ENCODE data around the gene DNAJC28. TPM values are rescaled to one million over a fixed set of nuclear protein-coding genes. Genes with fewer than 3 reads are reported as not detected.

Gene DNAJC28
- total and polyA plus RNA-seq, 2 donors (not counting 1 experiment from before 2014, with no cell fraction given): 0.30 to 2.5 TPM

DNA sequence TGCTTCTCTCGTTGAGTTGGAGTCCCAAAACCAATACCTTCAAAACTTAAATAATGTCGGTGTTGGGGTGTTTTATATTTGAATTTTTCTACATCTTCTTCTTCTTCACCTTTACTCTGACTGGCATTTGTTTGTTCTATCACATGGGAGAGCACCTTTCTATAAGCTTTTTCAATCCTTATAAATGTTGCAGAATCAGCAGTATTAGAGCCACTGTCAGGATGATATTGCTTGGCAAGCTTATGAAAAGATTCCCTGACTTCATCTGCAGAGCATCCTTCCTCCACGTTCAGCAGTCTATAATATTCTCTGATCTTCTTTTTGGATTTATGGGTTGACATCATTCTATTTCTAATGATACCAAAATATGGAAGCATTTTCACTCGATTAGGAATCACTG lies 2.6 kb downstream of the DNAJC28 start:
- Histone ChIP-seq H3K9me3 (ENCODE audit: control extremely low read depth in 1 of 3, control insufficient read depth in 2 of 3, insufficient read depth in 1 of 3, low read length in 2 of 3) (no peaks in the 10 kb centered on the region), H2AFZ (ENCODE audit: insufficient read depth, low read depth, low read length, poor library complexity, severe bottlenecking) (no peak overlapping the region), H3K27me3 (replicated peaks in 1 of 4; ENCODE audit: control extremely low read depth in 1 of 4, control insufficient read depth in 3 of 4, insufficient read depth in 4 of 4, low read length in 3 of 4) (no peaks in the 10 kb centered on the region), H3K4me3 (ENCODE audit: control extremely low read depth in 1 of 5, extremely low read depth in 1 of 5, insufficient read depth in 1 of 5, low read depth in 2 of 5, low read length in 4 of 5) (no peak overlapping the region), H3K79me2 (ENCODE audit: control insufficient read depth, insufficient read depth, low read length) (no peaks in the 10 kb centered on the region), H3K9ac (ENCODE audit: low read length) (no peak overlapping the region), H3K27ac (ENCODE audit: low read length in 2 of 2) (no peak overlapping the region), H4K20me1 (ENCODE audit: control insufficient read depth, insufficient read depth, low read length, poor library complexity, severe bottlenecking) (no peaks in the 10 kb centered on the region), H3K4me2 (replicated peaks; ENCODE audit: low read depth, low read length, poor library complexity, severe bottlenecking) (no peak overlapping the region), H3K4me1 (ENCODE audit: control insufficient read depth in 2 of 2, insufficient read depth in 2 of 2, low read length in 2 of 2) (peaks cover 0 to 9% of the 10 kb centered on the region in 2 donors), H3K36me3 (replicated peaks in 1 of 2; ENCODE audit: control extremely low read depth in 1 of 2, control insufficient read depth in 1 of 2, extremely low read depth in 1 of 2, insufficient read depth in 2 of 2, low read length in 1 of 2) (no peaks in the 10 kb centered on the region)
- CTCF ChIA-PET: interaction anchor here (1.3 kb wide), 1 partner anchor 8 kb away, joined by 4 read pairs; no protein-coding TSS in a partner anchor
- H3K27ac Mint-ChIP-seq: no peak overlapping the region
- TF ChIP-seq EZH2 (IDR thresholded peaks at IDR 0.05; ENCODE audit: borderline replicate concordance, insufficient read depth, low read depth, low read length, poor library complexity, severe bottlenecking): no peak
- no peak overlapping the region for H3K4me3 Mint-ChIP-seq
- H3K27me3 Mint-ChIP-seq: no peaks in the 10 kb centered on the region
- DNase-seq: no peak
- WGBS (ENCODE audit: insufficient coverage): no CpG with 5 or more reads among the region's 4 CpGs
- POLR2A ChIA-PET: interaction anchor here (3.6 kb wide), 1 partner anchor 9 kb away, joined by 44 read pairs; the partner anchor contains the start of gene TMEM50B
- peaks cover 10% of the 10 kb centered on the region for H3K4me1 Mint-ChIP-seq
- H3K9me3 Mint-ChIP-seq (ENCODE audit: insufficient read depth): no peaks in the 10 kb centered on the region
- no peak for ATAC-seq (ENCODE audit: low read depth)
- intact Hi-C loops (cut with micrococcal nuclease): no loop called here

DNA sequence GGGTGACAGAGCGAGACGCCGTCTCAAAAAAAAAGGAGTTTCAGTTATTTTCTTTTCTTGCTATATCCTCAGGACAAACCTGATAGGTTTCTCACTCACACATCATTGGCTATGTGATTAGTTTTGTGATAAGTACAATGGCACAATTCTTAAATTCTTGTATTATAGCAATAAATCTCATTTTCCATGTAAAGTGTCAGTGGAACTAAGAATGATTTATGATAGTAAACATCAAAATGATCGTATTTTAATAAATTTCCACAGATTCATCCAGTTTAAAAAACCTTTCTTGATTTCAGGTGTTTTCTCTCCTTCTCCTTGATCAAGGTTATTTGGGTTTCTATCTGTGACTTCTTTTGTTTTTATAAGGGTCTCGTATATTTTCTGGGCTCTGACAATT lies 3.5 kb downstream of the DNAJC28 start:
- no peaks in the 10 kb centered on the region for H3K79me2 ChIP-seq (ENCODE audit: control insufficient read depth, insufficient read depth, low read length)
- H3K36me3 ChIP-seq (replicated peaks in 1 of 2; ENCODE audit: control extremely low read depth in 1 of 2, control insufficient read depth in 1 of 2, extremely low read depth in 1 of 2, insufficient read depth in 2 of 2, low read length in 1 of 2): no peaks in the 10 kb centered on the region
- Mint-ChIP-seq H3K4me1 (peaks cover 10% of the 10 kb centered on the region), H3K4me3 (no peak overlapping the region), H3K27me3 (no peaks in the 10 kb centered on the region), H3K9me3 (ENCODE audit: insufficient read depth) (no peaks in the 10 kb centered on the region), H3K27ac (no peak overlapping the region)
- intact Hi-C loops (cut with micrococcal nuclease): no loop called here
- H3K4me1 ChIP-seq (ENCODE audit: control insufficient read depth in 2 of 2, insufficient read depth in 2 of 2, low read length in 2 of 2): peaks cover 0 to 9% of the 10 kb centered on the region in 2 donors
- H4K20me1 ChIP-seq (ENCODE audit: control insufficient read depth, insufficient read depth, low read length, poor library complexity, severe bottlenecking): no peaks in the 10 kb centered on the region
- DNase-seq (no peak), ATAC-seq (ENCODE audit: low read depth) (no peak)
- H3K27ac ChIP-seq (ENCODE audit: low read length in 2 of 2): no peak overlapping the region
- ChIA-PET CTCF (interaction anchor here (1.3 kb wide), 1 partner anchor 7 kb away, joined by 4 read pairs; no protein-coding TSS in a partner anchor), POLR2A (no interaction called here)
- no peak for TF ChIP-seq EZH2 (IDR thresholded peaks at IDR 0.05; ENCODE audit: borderline replicate concordance, insufficient read depth, low read depth, low read length, poor library complexity, severe bottlenecking)
- TF ChIP-seq, protein P1, sequence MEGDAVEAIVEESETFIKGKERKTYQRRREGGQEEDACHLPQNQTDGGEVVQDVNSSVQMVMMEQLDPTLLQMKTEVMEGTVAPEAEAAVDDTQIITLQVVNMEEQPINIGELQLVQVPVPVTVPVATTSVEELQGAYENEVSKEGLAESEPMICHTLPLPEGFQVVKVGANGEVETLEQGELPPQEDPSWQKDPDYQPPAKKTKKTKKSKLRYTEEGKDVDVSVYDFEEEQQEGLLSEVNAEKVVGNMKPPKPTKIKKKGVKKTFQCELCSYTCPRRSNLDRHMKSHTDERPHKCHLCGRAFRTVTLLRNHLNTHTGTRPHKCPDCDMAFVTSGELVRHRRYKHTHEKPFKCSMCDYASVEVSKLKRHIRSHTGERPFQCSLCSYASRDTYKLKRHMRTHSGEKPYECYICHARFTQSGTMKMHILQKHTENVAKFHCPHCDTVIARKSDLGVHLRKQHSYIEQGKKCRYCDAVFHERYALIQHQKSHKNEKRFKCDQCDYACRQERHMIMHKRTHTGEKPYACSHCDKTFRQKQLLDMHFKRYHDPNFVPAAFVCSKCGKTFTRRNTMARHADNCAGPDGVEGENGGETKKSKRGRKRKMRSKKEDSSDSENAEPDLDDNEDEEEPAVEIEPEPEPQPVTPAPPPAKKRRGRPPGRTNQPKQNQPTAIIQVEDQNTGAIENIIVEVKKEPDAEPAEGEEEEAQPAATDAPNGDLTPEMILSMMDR (IDR thresholded peaks at IDR 0.05): no peak
- H3K4me2 ChIP-seq (replicated peaks; ENCODE audit: low read depth, low read length, poor library complexity, severe bottlenecking): no peak overlapping the region
- WGBS (ENCODE audit: insufficient coverage): no CpG with 5 or more reads among the region's 5 CpGs
- no peak overlapping the region for H2AFZ ChIP-seq (ENCODE audit: insufficient read depth, low read depth, low read length, poor library complexity, severe bottlenecking)
- H3K9ac ChIP-seq (ENCODE audit: low read length): no peak overlapping the region
- H3K9me3 ChIP-seq (ENCODE audit: control extremely low read depth in 1 of 3, control insufficient read depth in 2 of 3, insufficient read depth in 1 of 3, low read length in 2 of 3): no peaks in the 10 kb centered on the region
- no peak overlapping the region for H3K4me3 ChIP-seq (ENCODE audit: control extremely low read depth in 1 of 5, extremely low read depth in 1 of 5, insufficient read depth in 1 of 5, low read depth in 2 of 5, low read length in 4 of 5)
- H3K27me3 ChIP-seq (replicated peaks in 1 of 4; ENCODE audit: control extremely low read depth in 1 of 4, control insufficient read depth in 3 of 4, insufficient read depth in 4 of 4, low read length in 3 of 4): no peaks in the 10 kb centered on the region
